Measurements from ENCODE around the gene SKI. TPM values are rescaled to one million over a fixed set of nuclear protein-coding genes. Genes with fewer than 3 reads are reported as not detected.
A peak's percentile ranks its signal among the peaks of the same experiment; 100 is the strongest.

SKI gene
- total RNA-seq, 1 donor, result 48.9 TPM

DNA sequence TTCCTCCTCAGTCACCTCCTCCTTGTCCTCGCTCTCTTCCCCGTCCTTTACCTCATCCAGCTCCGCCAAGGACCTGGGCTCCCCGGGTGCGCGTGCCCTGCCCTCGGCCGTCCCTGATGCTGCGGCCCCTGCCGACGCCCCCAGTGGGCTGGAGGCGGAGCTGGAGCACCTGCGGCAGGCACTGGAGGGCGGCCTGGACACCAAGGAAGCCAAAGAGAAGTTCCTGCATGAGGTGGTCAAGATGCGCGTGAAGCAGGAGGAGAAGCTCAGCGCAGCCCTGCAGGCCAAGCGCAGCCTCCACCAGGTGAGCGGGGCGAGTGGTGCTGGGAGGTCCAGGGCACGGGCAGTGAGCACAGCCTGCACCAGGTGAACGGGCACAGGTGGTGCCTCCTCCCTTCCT is 76.2 kb downstream of the SKI start:
- Histone ChIP-seq H4K20me1 (ENCODE audit: insufficient read depth, low read length) (peaks cover 54% of the 10 kb centered on the region), H3K4me3 (ENCODE audit: insufficient read depth, low read length) (no peak overlapping the region), H3K27ac (ENCODE audit: low read depth, low read length) (no peak overlapping the region), H3K9me3 (ENCODE audit: low read depth, low read length) (no peaks in the 10 kb centered on the region), H3K27me3 (ENCODE audit: insufficient read depth, low read length) (no peaks in the 10 kb centered on the region), H3K36me3 (ENCODE audit: insufficient read depth, low read length) (peaks cover 52% of the 10 kb centered on the region), H3K4me1 (ENCODE audit: insufficient read depth, low read length) (peaks cover 22% of the 10 kb centered on the region), H3K4me2 (ENCODE audit: insufficient read depth, low read length) (no peak overlapping the region), H3K79me2 (ENCODE audit: insufficient read depth, low read length) (peaks cover 87% of the 10 kb centered on the region), H2AFZ (ENCODE audit: low read length) (no peak overlapping the region)
- TF ChIP-seq, protein P1, sequence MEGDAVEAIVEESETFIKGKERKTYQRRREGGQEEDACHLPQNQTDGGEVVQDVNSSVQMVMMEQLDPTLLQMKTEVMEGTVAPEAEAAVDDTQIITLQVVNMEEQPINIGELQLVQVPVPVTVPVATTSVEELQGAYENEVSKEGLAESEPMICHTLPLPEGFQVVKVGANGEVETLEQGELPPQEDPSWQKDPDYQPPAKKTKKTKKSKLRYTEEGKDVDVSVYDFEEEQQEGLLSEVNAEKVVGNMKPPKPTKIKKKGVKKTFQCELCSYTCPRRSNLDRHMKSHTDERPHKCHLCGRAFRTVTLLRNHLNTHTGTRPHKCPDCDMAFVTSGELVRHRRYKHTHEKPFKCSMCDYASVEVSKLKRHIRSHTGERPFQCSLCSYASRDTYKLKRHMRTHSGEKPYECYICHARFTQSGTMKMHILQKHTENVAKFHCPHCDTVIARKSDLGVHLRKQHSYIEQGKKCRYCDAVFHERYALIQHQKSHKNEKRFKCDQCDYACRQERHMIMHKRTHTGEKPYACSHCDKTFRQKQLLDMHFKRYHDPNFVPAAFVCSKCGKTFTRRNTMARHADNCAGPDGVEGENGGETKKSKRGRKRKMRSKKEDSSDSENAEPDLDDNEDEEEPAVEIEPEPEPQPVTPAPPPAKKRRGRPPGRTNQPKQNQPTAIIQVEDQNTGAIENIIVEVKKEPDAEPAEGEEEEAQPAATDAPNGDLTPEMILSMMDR (IDR thresholded peaks at IDR 0.05; ENCODE audit: extremely low read depth, low read depth, low read length), result no peak
- DNase-seq (ENCODE audit: insufficient read length, low spot score, missing footprints), result no peak

DNA sequence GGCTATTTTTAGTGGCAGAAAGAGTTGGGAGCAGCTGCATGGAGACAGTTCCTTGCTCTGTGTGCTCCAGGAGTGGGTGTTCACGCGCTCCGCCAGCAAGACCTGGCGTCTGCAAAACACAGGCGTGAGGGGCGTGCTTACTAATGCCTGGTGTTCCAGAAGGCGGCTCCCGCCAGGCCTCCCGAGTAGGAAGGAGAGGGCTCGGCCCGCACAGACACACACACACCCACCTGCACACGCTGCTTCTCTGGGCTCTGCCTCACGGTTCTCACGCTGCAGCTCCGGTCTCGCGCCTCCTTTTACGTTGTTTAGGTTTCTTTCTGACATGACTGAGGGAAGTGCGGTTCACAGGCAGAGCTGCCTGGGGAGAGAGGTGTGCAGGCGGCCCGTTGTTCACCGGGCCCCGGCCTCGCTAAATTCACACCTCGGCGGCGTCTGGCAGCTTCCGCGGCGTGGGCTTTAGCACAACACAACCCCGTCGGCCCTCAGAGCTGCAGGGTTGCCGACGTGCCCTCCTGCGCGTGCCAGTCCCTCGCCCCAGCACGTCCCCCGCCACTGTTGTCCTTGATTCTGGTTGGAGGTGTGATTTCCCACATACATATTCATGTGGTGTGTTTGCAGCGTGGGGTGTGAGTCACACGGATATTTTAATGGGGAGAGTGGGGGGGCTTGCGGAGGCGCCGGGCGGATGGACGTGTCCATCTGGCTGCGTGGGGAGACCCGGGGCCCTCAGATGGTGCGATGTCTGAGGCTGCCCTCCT is 77.0 kb downstream of the SKI start:
- TF ChIP-seq, protein P1 (IDR thresholded peaks at IDR 0.05; ENCODE audit: extremely low read depth, low read depth, low read length), result no peak
- no peak overlapping the region for H3K27ac ChIP-seq (ENCODE audit: low read depth, low read length)
- DNase-seq (ENCODE audit: insufficient read length, low spot score, missing footprints), result no peak
- no peak overlapping the region for H3K4me2 ChIP-seq (ENCODE audit: insufficient read depth, low read length)
- no peaks in the 10 kb centered on the region for H3K9me3 ChIP-seq (ENCODE audit: low read depth, low read length)
- H2AFZ ChIP-seq (ENCODE audit: low read length), result no peak overlapping the region
- peaks cover 54% of the 10 kb centered on the region for H3K36me3 ChIP-seq (ENCODE audit: insufficient read depth, low read length)
- H4K20me1 ChIP-seq (ENCODE audit: insufficient read depth, low read length), result peaks cover 46% of the 10 kb centered on the region
- H3K4me1 ChIP-seq (ENCODE audit: insufficient read depth, low read length), result peaks cover 14% of the 10 kb centered on the region
- peaks cover 79% of the 10 kb centered on the region for H3K79me2 ChIP-seq (ENCODE audit: insufficient read depth, low read length)
- H3K4me3 ChIP-seq (ENCODE audit: insufficient read depth, low read length), result no peak overlapping the region
- no peaks in the 10 kb centered on the region for H3K27me3 ChIP-seq (ENCODE audit: insufficient read depth, low read length)

DNA sequence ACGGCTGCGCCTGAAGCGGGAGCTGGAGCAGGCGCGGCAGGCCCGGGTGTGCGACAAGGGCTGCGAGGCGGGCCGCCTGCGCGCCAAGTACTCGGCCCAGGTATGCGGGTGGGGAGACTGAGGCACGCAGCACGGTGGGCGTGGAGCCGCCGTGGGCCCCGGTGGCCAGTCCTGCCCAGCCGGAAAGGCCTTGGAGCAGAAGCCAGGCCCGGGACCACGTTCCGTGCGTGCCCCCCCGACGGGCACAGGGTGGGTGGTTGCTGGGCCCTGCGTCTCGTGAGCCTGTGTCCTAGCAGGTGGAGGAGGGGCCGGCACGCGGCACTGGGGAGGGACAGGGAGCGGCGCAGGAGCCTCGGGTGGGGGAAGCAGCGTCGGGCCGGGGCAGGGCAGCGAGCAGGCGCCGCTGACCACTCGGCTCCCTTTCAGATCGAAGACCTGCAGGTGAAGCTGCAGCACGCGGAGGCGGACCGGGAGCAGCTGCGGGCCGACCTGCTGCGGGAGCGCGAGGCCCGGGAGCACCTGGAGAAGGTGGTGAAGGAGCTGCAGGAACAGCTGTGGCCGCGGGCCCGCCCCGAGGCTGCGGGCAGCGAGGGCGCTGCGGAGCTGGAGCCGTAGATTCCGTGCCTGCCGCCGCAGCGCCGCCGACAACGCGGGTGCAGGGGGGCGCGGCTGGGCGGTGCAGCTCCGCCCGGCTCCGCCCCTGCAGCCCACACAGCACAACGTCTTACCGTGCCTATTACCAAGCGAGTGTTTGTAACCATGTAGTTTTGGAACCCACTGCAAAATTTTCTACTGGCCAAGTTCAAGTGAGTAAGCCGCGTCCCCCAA is 78.2 kb downstream of the SKI start:
- peaks cover 46% of the 10 kb centered on the region for H4K20me1 ChIP-seq (ENCODE audit: insufficient read depth, low read length)
- H3K79me2 ChIP-seq (ENCODE audit: insufficient read depth, low read length), result peaks cover 73% of the 10 kb centered on the region
- H3K36me3 ChIP-seq (ENCODE audit: insufficient read depth, low read length), result peaks cover 56% of the 10 kb centered on the region
- no peak overlapping the region for H3K4me3 ChIP-seq (ENCODE audit: insufficient read depth, low read length)
- H3K27ac ChIP-seq (ENCODE audit: low read depth, low read length), result no peak overlapping the region
- peak; percentile 83 for DNase-seq (ENCODE audit: insufficient read length, low spot score, missing footprints)
- TF ChIP-seq, protein P1 (IDR thresholded peaks at IDR 0.05; ENCODE audit: extremely low read depth, low read depth, low read length), result no peak
- H3K4me1 ChIP-seq (ENCODE audit: insufficient read depth, low read length), result peaks cover 1% of the 10 kb centered on the region
- no peaks in the 10 kb centered on the region for H3K9me3 ChIP-seq (ENCODE audit: low read depth, low read length)
- no peak overlapping the region for H3K4me2 ChIP-seq (ENCODE audit: insufficient read depth, low read length)
- no peaks in the 10 kb centered on the region for H3K27me3 ChIP-seq (ENCODE audit: insufficient read depth, low read length)
- H2AFZ ChIP-seq (ENCODE audit: low read length), result no peak overlapping the region

DNA sequence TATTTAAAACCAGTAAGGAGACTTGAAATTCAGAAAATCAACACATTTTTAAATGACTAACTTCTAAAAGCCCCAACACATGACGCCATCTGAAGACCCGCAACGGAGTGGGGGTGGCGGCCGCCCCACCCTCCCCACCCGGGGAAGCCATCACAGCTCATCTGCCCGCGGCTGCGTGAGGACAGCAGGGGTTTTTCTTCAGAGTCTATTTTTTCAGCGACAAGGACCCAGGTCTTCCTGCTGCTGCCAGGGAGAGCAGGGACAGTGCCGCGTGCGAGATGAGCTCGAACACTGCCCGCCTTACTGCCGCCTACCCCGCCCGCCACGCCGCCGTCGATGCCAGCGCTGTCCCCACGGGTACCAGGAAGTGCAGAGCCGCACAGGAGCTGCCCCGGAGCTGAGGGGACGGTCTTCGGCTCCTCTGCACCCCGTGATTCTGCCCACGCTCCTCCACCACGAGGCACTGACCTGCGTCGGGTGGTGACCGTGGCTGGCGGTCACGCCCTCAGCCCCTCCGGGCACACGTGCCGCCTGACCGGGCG is 79.0 kb downstream of the SKI start:
- Histone ChIP-seq H3K9me3 (ENCODE audit: low read depth, low read length) (no peaks in the 10 kb centered on the region), H3K4me3 (ENCODE audit: insufficient read depth, low read length) (no peak overlapping the region), H2AFZ (ENCODE audit: low read length) (no peak overlapping the region), H3K4me2 (ENCODE audit: insufficient read depth, low read length) (no peak overlapping the region), H3K27ac (ENCODE audit: low read depth, low read length) (no peak overlapping the region), H3K4me1 (ENCODE audit: insufficient read depth, low read length) (peaks cover 3% of the 10 kb centered on the region), H4K20me1 (ENCODE audit: insufficient read depth, low read length) (peaks cover 38% of the 10 kb centered on the region), H3K27me3 (ENCODE audit: insufficient read depth, low read length) (no peaks in the 10 kb centered on the region), H3K36me3 (ENCODE audit: insufficient read depth, low read length) (peaks cover 56% of the 10 kb centered on the region), H3K79me2 (ENCODE audit: insufficient read depth, low read length) (peaks cover 69% of the 10 kb centered on the region)
- TF ChIP-seq, protein P1 (IDR thresholded peaks at IDR 0.05; ENCODE audit: extremely low read depth, low read depth, low read length), result no peak
- DNase-seq (ENCODE audit: insufficient read length, low spot score, missing footprints), result no peak
